Heart left ventricle (tissue), 13 donors: ENCODE measurements around the gene ANKRD44.

Experiments
- POLR2A ChIP-seq, 2 donors: fragments of 450-650 bp; IDR thresholded peaks; one replicate each; pipeline ENCODE4 v1.6.1; 2017; ENCODE audit warnings: antibody characterized with exemption in 2 of 2, mild to moderate bottlenecking in 2 of 2, moderate library complexity in 2 of 2
- TF ChIP-seq, protein P1 (sequence below), 12 donors: fragments of 200-600 bp; sonication (generic) in 4 of 12; IDR thresholded peaks; one replicate each; pipeline versions ENCODE4 v1.5.0 to v1.8.0; 2018 to 2022; ENCODE audit warnings: antibody characterized with exemption in 12 of 12, mild to moderate bottlenecking in 5 of 12
- donor health status: ischemic (EF 13 %, LVEDD 7.1; RV severe dilation, severe dysfunction).
- donor health status: DM: no; HTN: yes; CAD: no.
- donor health status: DM: no; HTN: no; CAD: no.
- donor health status: ischemic (EF 25% LVEDD 6.9; RV normal size, moderate dysfunction).
- donor health status: ischemic (EF 25% LVEDD 5.7; RV mildly dilated, moderate dysfunction).
- donor health status: ischemic (EF 35%, LVEDD 5.7; RV mildly dilated, moderate dysfunction).
- donor health status: nonischemic (EF 11% LVEDD 7.7; RV severe dilation, severe dysfunction).
- donor health status: DM: yes; HTN: yes; CAD: no.
- donor health status: PGD.
- donor health status: ischemic (EF 29% LVEDD 5.4; RV normal size, mild dysfunction).
- donor health status: nonischemic (EF 23%, LVEDD 6.1; RV moderate dilation, normal function).

DNA sequence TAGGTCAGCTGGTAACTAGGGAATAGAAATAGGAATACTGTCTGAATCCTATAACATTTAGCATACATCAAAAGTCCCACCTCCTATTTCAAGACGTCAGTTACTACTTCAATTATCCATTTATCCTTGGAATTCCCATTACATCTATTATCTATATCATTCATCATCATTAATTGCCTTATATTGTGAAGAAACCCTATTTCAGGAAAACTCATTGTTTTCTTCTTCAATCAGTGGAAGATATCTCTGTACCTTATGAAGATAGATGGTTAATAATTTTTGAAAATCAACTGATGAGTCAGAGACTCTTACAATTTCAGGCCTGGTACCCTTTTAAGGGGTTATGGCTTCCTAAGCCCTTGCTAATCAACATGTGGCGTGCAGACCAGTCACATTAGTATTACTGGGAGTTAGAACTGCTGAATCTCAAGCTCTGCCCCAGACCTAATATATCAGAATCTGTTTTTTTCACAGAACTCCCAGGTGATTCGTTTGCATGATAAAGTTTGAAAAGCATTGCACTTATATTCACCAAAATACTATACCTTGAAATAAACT is 314.7 kb downstream of the ANKRD44 start:
- TF ChIP-seq, protein P1, sequence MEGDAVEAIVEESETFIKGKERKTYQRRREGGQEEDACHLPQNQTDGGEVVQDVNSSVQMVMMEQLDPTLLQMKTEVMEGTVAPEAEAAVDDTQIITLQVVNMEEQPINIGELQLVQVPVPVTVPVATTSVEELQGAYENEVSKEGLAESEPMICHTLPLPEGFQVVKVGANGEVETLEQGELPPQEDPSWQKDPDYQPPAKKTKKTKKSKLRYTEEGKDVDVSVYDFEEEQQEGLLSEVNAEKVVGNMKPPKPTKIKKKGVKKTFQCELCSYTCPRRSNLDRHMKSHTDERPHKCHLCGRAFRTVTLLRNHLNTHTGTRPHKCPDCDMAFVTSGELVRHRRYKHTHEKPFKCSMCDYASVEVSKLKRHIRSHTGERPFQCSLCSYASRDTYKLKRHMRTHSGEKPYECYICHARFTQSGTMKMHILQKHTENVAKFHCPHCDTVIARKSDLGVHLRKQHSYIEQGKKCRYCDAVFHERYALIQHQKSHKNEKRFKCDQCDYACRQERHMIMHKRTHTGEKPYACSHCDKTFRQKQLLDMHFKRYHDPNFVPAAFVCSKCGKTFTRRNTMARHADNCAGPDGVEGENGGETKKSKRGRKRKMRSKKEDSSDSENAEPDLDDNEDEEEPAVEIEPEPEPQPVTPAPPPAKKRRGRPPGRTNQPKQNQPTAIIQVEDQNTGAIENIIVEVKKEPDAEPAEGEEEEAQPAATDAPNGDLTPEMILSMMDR (IDR thresholded peaks at IDR 0.05) = no peak
- TF ChIP-seq POLR2A (IDR thresholded peaks at IDR 0.05) = no peak
